Cardiac septum (tissue), 1 donor: ENCODE results near the gene FCGR2B. TPM values are rescaled to one million over a fixed set of nuclear protein-coding genes. Genes with fewer than 3 reads are reported as not detected.
"Not testable (repeated sequence)": the region's sequence is repeated elsewhere in the genome, so short reads cannot be mapped to it uniquely, and the experiment has no call there.

ENCODE experiments used
- DNase-seq: peaks from one replicate; pipeline ENCODE4 v3.0.0-alpha.2; 2020; ENCODE audit warnings: low spot score
- intact Hi-C: fragments of 100-400 bp; cut with DNase I; formaldehyde crosslinking; loops from one replicate; pipeline ENCODE4 v1.14.0; 2022
- total RNA-seq: library from RNA; stranded (reverse); fragmentation: NEBNext Ultra II Directional; extraction: Animal tissue kit (Norgen Biotek cat#: 25700); gene quantifications from one replicate; pipeline ENCODE4 v1.2.1, GENCODE V29; 2021
- donor health status: DM: no; HTN: no; CAD: no.

FCGR2B gene
- total RNA-seq, 1 donor from 2014 or later = 5.6 TPM

DNA sequence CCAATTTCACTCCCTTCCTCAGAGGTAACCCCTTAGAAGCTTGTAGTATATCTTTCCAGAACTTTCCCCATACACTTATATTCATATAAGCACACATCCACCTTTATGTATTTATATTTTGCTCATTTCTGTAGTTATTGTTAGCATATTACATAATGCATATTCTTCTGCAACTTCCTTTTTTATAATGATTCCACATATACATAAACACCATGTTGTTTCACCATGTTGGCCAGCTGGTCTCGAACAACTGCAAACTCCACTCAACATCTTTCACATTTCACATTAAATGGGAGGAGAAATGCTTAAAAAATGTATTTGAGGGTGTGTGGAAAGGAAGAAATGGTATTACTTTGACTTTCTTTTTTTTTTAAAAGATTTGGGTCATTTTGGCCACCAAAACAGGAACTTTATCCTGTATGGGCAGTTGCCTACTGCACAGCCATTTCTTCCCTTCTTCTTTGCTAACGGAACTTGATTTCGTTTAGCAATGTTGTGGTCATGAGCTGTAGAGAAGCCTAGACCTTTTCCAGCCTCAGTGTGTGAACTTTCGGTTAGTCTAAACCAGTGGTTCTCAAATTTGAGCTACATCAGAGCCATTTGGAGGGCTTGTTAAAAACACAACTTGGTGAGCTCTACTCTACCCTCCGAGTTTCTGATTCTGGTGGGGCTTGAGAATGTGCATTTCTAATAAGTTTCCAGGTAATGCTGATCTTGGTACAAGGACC is 19.3 kb upstream of the FCGR2B start:
- intact Hi-C loops, DNase-seq: not testable (repeated sequence)

- intact Hi-C loops = loop anchor here (5.0 kb wide), 1 partner anchor 92 kb away; no protein-coding TSS in a partner anchor
- DNase-seq = not testable (repeated sequence)
Observed at GRCh38 chr1:161644855-161645254, 18.1 kb upstream of the FCGR2B start.

GRCh38 chr1:161647507-161648360 is 15.2 kb upstream of the FCGR2B start:
- intact Hi-C loops = loop anchor here (5.0 kb wide), 1 partner anchor 90 kb away; no protein-coding TSS in a partner anchor
- DNase-seq = not testable (repeated sequence)

- DNase-seq, intact Hi-C loops: not testable (repeated sequence)
Observed at GRCh38 chr1:161653541-161653940, 9.4 kb upstream of the FCGR2B start.

GRCh38 chr1:161653971-161654370 is 9.0 kb upstream of the FCGR2B start:
- intact Hi-C loops, DNase-seq: not testable (repeated sequence)

- intact Hi-C loops, DNase-seq: not testable (repeated sequence)
Observed at GRCh38 chr1:161658524-161658923, 4.4 kb upstream of the FCGR2B start.

GRCh38 chr1:161661660-161662311 is 1.2 kb upstream of the FCGR2B start:
- intact Hi-C loops = not testable (repeated sequence)

DNA sequence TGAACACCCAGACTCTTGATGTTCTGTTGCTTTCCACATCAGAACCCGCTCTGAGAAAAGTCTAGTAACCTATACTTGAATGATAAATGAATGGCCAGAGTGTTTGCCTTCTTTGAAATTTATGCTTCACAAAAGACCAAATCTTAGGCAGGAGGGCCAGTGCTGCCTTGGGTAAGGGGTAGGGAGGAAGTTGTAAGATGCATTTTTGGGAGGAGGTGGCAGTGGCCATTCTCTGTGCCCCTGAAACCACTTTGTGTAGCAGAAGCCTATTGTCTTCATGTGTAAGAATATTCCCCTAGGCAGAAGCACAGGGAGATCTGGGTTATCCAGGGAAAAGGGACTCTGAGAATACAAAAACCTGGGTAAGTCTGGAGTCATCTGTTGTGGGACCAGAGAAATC is 626 bp downstream of the FCGR2B start:
- intact Hi-C loops, DNase-seq: not testable (repeated sequence)

More at GRCh38 chr1:161661660-161662311, 1.2 kb upstream of the FCGR2B start:
- not testable (repeated sequence) for DNase-seq

DNA sequence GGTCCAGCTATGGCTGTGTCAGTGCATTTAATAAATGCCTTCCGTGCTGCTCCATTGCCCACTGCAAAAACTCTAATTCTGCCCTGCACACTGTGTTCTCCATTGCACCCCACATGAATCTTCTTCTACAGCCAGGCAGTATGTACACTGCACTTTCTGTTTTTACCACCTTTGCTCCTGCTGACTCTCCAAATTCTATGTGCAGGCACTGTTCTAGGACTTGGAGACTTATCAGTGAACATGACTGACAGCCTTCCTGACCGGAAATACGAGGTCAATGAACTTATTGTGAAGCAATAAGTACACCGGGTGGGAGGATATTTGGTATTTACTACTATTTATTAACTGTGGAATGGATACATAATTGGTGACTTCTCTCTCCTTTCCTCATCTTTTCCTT is 1.7 kb downstream of the FCGR2B start:
- DNase-seq, intact Hi-C loops: not testable (repeated sequence)

GRCh38 chr1:161671045-161672020 is 8.4 kb downstream of the FCGR2B start:
- DNase-seq, intact Hi-C loops: not testable (repeated sequence)

GRCh38 chr1:161673437-161673836 is 10.5 kb downstream of the FCGR2B start:
- DNase-seq, intact Hi-C loops: not testable (repeated sequence)

- DNase-seq, intact Hi-C loops: not testable (repeated sequence)
Observed at GRCh38 chr1:161674447-161674846, 11.5 kb downstream of the FCGR2B start.

- intact Hi-C loops, DNase-seq: not testable (repeated sequence)
Observed at GRCh38 chr1:161674908-161675307, 12.0 kb downstream of the FCGR2B start.

DNA sequence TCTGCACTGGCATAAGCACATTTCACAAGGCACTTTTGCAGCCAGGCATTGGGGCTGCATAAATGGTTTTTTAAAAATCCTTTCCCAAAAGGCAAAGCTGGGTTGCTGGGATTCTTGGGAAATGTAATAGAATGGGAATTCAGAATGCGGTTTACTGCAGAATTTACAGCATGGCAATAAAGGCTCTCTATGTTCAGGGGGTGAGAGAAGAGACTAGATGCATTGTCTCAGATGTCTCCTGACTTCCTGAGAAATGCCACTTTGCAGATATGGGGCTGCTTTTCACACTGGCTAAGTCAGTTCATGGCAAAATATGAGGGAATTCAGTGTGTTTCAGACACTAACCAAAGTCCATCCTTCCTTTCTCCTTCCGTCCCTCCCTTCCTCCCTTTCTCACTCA is 13.5 kb downstream of the FCGR2B start:
- intact Hi-C loops = no loop called here

DNA sequence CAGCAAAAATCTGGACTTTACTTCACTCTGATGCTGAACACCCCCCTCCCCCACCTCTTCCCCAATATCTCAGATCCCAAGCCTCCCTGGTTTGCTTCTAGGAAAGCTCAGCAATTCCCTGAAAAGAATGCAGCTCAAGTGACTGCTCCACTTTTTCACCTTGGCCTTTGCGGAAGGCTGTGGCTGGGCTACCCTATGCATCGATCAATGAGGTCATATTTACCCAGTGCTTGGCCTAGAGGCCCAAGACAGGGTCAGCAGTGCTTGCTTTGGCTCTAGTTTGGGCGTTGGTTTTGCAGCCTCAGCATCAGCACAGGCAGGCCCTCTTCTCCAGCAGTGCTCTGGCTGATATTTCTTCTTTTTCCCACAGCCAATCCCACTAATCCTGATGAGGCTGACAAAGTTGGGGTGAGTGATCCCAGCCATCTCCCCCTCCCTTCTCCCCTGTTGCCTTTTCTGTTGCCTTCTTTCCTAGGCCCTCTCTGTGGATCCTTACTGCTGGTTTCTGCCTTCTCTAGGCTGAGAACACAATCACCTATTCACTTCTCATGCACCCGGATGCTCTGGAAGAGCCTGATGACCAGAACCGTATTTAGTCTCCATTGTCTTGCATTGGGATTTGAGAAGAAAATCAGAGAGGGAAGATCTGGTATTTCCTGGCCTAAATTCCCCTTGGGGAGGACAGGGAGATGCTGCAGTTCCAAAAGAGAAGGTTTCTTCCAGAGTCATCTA is 14.2 kb downstream of the FCGR2B start:
- DNase-seq = no peak
- intact Hi-C loops = no loop called here

More for the DNA sequence above, 13.5 kb downstream of the FCGR2B start:
- DNase-seq = no peak

DNA sequence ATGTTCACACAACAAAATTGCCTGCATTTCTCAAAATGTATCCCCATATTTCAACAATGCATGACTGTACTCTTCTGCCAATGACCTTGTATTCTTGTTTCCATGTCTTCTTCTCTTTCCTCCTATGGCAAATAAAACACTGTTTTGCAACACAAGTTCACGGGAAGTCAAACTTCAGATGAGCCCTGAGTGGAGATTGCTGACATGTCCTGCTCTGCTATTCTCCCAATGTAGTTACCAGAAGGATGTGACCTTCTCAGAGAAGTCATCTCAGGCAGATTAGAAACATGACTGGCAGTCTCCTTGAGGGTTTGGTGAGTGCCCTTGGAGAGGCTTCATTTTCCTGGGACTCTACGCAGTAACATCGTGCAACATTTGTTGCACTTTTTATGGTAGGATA is 15.6 kb downstream of the FCGR2B start:
- intact Hi-C loops = no loop called here
- no peak for DNase-seq

- DNase-seq = no peak
- intact Hi-C loops = no loop called here
Observed at GRCh38 chr1:161681879-161682278, 18.9 kb downstream of the FCGR2B start.

DNA sequence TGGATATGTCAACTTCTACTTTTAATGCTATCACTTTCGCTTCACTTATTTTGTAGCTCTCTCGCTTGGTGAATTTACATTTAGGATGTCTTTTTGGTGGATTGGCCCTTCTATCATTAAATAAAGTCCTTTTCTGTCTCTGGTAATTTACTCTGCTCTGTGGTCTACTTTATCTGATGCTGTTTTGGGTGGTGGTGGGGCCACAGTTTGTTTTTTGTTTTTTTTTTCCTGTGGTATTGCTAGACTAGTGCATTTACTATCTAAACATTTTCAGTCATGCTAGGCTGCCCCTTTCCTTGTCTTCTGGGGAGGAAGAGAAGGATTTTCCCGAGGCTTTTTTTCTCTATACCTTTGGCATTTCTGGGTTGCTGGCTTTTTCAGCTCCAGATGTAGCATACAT is 26.0 kb downstream of the FCGR2B start:
- intact Hi-C loops = no loop called here
- no peak for DNase-seq
